Measurements from ENCODE around the gene C16orf74. TPM values are rescaled to one million over a fixed set of nuclear protein-coding genes. Genes with fewer than 3 reads are reported as not detected.

The C16orf74 gene
- total RNA-seq, 6 experiments from 2014 or later, result 0.31 to 0.98 (median 0.70) TPM; not detected in 2

DNA sequence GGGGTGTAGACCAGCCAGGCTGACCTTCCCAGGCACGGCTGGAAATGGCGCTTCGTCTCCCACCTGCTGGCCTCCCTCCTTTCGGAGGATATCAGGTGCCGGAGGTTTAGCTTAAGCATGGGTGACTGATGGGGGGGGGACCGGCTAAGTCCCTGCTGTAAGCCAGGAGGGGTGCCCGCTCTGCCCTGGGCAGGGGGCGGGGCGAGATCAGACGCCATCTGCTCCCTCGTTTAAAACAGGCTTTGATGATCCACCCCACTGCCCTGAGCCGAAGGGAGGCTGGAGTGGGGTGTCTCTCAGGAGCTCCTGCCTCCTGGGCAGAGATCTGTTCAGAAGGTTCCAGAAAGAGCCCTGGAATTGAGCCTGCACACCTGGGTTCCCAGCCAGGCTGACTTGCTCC is 26.0 kb downstream of the C16orf74 start:
- Histone ChIP-seq H3K27ac (no peak overlapping the region), H3K27me3 (no peaks in the 10 kb centered on the region), H3K4me1 (peaks cover 0 to 5% (median under 1%) of the 10 kb centered on the region in 4 donors), H3K36me3 (no peaks in the 10 kb centered on the region), H3K4me3 (no peak overlapping the region), H3K9me3 (no peaks in the 10 kb centered on the region)
- ATAC-seq (no peak), DNase-seq (no peak)
- no peak for TF ChIP-seq POLR2A (IDR thresholded peaks at IDR 0.05)
- TF ChIP-seq, protein P1, sequence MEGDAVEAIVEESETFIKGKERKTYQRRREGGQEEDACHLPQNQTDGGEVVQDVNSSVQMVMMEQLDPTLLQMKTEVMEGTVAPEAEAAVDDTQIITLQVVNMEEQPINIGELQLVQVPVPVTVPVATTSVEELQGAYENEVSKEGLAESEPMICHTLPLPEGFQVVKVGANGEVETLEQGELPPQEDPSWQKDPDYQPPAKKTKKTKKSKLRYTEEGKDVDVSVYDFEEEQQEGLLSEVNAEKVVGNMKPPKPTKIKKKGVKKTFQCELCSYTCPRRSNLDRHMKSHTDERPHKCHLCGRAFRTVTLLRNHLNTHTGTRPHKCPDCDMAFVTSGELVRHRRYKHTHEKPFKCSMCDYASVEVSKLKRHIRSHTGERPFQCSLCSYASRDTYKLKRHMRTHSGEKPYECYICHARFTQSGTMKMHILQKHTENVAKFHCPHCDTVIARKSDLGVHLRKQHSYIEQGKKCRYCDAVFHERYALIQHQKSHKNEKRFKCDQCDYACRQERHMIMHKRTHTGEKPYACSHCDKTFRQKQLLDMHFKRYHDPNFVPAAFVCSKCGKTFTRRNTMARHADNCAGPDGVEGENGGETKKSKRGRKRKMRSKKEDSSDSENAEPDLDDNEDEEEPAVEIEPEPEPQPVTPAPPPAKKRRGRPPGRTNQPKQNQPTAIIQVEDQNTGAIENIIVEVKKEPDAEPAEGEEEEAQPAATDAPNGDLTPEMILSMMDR (IDR thresholded peaks at IDR 0.05), result no peak
- 50% methylated on average over 1 of the region's 12 CpGs for WGBS (ENCODE audit: insufficient coverage, low coverage, low lambda C conversion rate, missing lambda C conversion rate)
- intact Hi-C loops (cut with DNase I), result no loop called here

DNA sequence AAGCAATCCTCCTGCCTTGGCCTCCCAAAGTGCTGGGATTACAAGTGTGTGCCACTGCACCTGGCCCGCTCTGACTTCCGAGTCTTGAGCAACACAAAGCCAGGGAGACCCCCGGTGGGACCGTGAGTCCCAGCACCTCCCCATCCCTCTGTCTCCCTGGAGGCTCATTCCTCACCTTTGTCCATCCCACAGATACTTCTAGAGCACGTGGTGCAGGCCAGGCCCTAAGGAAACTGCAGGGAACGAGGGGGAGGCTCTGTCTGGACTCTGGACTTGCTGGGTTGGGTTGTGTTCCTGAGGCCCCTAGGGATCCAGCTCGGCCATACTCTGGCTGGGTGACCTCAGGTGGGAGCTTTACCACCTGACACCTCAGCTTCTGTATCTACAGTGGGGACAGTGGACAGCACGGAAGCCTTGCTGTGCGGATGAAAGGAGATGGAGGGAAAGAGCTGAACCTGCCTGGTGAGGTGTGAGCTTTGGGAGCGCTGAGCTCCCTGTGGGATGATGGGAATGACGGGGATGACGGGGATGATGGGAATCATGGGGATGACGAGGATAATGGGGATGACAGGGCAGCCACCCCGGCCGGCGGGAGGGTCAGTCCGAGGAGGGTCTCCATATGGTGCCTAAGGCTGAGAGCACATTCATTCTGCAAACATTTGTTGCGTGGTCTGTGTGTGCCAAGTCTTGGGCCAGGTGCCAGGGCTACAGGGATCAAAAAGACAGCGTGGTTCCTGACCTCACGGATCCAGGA is 26.6 kb downstream of the C16orf74 start:
- Histone ChIP-seq H3K4me3 (no peak overlapping the region), H3K27me3 (no peaks in the 10 kb centered on the region), H3K4me1 (peaks cover 0 to 8% (median 3%) of the 10 kb centered on the region in 4 donors), H3K36me3 (no peaks in the 10 kb centered on the region), H3K27ac (no peak overlapping the region), H3K9me3 (no peaks in the 10 kb centered on the region)
- DNase-seq (no peak), ATAC-seq (no peak)
- TF ChIP-seq, protein P1 (IDR thresholded peaks at IDR 0.05), result no peak
- no peak for TF ChIP-seq POLR2A (IDR thresholded peaks at IDR 0.05)
- intact Hi-C loops (cut with DNase I), result no loop called here
- WGBS (ENCODE audit: insufficient coverage, low coverage, low lambda C conversion rate, missing lambda C conversion rate), result 72% methylated on average over 9 of the region's 20 CpGs

DNA sequence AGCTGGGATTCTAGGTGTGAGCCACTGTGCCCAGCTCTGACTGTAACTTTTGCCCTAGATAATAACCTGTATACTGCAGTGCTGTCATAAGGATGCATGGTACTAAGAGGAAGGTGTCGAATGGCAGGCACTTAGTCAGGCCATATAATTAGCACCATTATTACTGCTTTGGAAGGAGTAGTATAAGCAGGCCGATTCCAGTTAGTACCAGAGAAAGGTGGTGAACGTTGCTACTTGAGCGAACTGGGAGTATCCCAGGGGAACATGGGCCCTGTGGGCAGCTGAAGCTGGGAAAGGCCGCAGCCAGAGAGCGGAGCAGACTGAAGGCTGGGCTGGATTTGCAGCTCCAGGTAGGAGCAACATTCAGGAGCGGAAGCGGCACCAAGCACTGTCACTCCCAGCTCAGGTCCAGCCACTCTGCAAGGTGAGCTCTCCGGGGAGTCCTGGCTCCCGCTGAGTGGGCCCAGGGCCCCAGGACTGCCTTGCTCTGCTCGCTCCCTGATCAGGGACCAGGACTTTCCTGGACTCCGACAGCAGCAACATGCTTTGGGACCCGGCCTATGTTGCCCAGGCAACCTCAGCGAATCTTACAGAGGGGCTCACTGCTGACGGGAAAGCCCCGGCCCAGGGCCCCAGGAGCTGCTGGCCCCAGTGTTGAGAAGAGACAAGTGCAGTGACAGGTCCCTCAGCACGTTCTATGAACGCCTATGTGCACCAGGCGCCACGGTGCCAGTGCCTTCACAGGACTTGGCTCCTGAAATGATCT is 28.6 kb downstream of the C16orf74 start:
- no peaks in the 10 kb centered on the region for H3K36me3 ChIP-seq
- H3K4me1 ChIP-seq, result peaks cover 0 to 15% (median 3%) of the 10 kb centered on the region in 4 donors
- intact Hi-C loops (cut with DNase I), result no loop called here
- H3K27ac ChIP-seq, result no peak overlapping the region
- H3K9me3 ChIP-seq, result no peaks in the 10 kb centered on the region
- H3K4me3 ChIP-seq, result no peak overlapping the region
- TF ChIP-seq, protein P1 (IDR thresholded peaks at IDR 0.05), result no peak
- TF ChIP-seq POLR2A (IDR thresholded peaks at IDR 0.05), result no peak
- ATAC-seq, result no peak
- no peaks in the 10 kb centered on the region for H3K27me3 ChIP-seq
- WGBS (ENCODE audit: insufficient coverage, low coverage, low lambda C conversion rate, missing lambda C conversion rate), result 75% methylated on average over 1 of the region's 20 CpGs
- no peak for DNase-seq

DNA sequence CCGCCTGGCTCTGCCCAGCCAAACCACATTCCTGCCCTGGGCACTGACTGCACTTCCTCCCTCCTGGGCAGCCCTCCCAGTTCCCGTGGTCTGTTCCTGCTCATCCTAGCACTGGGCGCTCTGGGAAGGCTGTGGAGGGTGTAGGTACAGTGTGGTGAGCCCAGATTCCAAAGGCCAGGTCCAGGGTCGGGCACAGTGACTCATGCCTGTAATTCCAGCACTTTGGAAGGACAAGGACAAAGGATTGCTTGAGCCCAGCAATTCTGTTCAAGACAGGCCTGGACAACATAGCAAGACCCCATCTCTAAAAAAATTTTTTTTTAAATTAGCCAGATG is 30.6 kb downstream of the C16orf74 start:
- 16% methylated on average over 3 of the region's 4 CpGs for WGBS (ENCODE audit: insufficient coverage, low coverage, low lambda C conversion rate, missing lambda C conversion rate)
- DNase-seq (peak; percentile 91 to 94 (median 94)), ATAC-seq (peak; percentile 89 to 93 (median 92))
- H3K4me3 ChIP-seq, result no peak overlapping the region
- no peaks in the 10 kb centered on the region for H3K36me3 ChIP-seq
- intact Hi-C loops (cut with DNase I), result no loop called here
- TF ChIP-seq, protein P1 (IDR thresholded peaks at IDR 0.05), result no peak
- no peak for TF ChIP-seq POLR2A (IDR thresholded peaks at IDR 0.05)
- H3K27me3 ChIP-seq, result no peaks in the 10 kb centered on the region
- H3K27ac ChIP-seq, result no peak overlapping the region
- peaks cover 0 to 15% (median 3%) of the 10 kb centered on the region in 4 donors for H3K4me1 ChIP-seq
- H3K9me3 ChIP-seq, result no peaks in the 10 kb centered on the region
